NCI-H82 (cell line): Measurements from ENCODE around the gene NCOR1.
"Not testable (repeated sequence)": the region's sequence is repeated elsewhere in the genome, so short reads cannot be mapped to it uniquely, and the experiment has no call there.

ENCODE experiments used
- DNase-seq: peaks from one replicate; lab custom pipeline; 2025; lab: John Stamatoyannopoulos, UW

NCOR1 gene

DNA sequence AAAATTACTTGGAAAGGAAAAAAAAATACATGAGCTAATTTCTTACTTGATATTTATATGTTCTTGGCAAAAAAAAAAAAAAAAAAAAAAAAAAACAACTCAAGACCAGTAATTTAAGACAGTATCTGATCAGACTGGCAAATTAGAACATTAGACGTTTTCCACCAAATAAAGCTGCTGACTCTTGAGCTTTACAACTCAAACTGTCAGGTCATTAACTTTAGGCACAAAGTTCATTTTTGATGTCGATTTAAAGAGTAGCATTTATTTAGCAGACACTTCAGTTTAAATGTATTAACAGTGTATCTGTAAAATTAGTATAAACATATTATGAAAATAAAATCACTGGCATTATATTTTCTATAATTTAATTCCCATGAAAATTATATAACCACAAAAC is 66.7 kb downstream of the NCOR1 start:
- DNase-seq: no peak

GRCh38 chr17:16145319-16145890 is 69.9 kb downstream of the NCOR1 start:
- not testable (repeated sequence) for DNase-seq

GRCh38 chr17:16141685-16142084 is 73.6 kb downstream of the NCOR1 start:
- no peak for DNase-seq

GRCh38 chr17:16140854-16141253 is 74.5 kb downstream of the NCOR1 start:
- no peak for DNase-seq

DNA sequence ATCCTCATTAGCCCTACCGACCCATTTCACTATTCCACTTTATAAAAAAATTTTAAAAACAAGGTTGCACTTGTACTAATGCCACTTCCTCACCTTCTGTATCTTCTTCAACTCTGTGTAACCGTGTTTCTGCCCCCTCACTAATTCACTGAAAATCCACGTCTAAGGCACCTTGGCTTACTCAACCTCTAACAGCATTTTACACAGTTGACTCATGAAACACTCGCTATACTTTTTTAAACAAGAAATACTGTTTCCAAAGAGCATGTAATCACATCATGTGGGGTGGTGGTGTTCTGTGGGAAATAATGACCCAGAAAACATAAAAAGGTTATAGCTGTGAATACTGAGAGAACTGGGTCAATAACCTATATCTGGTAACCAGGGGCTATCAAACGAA is 79.9 kb downstream of the NCOR1 start:
- no peak for DNase-seq

DNA sequence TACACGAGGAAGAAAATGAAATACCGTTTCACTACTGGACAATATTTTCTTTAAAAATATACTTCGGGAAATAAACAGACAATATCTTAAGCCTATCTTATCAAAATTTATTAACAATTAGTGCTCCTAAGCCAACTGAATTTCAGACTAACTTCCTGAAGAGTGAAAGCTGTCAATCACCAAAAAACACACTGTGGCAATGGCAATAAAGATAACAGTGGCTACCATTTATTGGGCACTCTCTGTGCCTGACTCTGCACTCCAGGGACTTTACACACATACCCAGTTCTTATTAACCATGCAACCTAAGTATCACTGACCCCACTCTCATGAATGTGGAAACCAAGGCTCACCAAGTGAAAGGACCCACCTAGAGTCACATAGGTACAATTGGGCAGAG is 83.7 kb downstream of the NCOR1 start:
- no peak for DNase-seq

DNA sequence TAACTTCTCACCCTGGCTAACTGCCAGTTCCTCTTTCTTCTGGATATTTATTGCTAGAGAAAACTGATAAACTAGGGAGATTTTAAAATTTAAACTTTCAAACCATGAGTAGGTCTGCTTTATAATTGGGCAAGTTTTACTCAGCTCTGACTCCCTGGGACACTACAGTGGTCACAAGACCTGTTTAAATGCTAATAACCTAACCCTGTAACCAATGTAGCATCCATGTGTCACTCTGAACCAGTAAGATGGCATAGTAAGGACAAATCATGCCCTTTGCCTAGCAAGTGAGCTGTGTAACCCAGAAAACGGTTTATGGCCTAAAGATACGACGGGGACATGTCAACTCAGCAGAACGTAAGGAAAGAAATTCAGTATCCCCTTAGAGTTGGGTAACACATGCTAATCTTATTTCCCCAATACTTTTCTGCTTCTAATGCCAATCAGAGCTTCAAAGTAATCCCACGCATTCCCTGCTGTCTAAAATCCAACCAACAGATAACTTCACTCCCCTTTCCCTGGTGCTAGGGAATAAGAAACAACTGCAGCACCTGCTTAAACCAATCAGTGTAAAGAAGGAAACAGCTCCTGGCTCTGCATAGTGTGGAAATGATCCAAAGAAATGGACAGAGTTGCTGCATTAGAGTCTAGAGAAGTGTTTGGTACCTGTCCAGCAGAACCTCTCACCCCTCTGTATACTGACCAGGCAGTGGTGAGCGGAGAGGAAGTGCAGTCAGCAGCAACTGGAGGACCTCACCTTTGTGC is 85.7 kb downstream of the NCOR1 start:
- DNase-seq: peak; percentile 32

DNA sequence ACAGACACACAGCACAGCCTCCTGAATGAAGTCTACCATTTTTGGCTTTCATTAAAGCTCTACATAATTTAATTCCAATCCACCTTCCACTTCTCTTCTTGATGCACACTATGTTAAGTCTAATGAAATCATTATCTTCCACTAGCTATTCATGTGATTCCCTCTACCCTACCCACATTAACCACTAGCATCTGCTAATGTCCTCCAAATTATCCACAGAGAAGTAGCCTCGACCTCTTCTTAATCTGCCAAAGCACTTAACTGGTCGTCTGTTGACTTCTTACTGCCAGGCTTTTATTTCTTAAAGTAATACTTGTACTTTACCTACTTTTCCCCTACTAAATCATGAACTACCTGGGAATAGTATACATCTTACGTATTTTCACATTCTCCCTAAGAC is 91.8 kb downstream of the NCOR1 start:
- peak; percentile 26 for DNase-seq

DNA sequence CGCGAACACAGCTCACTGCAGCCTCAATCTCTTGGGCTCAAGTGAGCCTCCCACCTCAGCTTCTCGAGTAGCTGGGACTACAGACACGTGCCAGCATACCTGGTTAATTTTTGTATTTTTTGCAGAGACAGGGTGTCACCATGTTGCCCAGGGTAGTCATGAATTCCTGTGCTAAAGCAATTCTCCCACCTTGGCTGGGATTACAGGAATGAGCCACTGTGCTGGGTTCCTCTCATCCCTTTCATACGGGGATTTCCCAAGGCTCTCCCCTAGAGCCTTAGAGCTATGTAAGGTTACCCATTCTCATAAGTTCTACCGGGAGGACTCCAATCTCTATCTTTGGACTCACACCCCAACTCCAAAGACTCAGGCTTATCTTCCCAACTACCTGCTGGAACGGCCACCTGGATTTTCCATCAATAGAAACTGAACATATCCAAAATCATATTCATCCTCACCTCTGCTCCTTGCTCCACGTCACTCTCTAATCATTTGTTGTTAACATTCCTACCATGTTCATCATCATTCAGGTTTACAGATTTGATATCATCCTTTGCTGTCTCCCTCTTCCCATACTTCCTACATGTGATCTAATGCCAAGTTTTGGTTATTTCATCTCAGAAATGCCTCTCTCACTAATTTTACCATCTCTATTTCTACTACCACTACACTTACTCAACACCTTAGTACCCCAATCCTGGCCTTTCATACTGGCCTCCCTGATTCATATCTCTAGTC is 92.5 kb downstream of the NCOR1 start:
- DNase-seq: no peak

GRCh38 chr17:16121915-16122314 is 93.4 kb downstream of the NCOR1 start:
- no peak for DNase-seq

- DNase-seq: no peak
Measured at GRCh38 chr17:16120937-16121336, 94.4 kb downstream of the NCOR1 start.

GRCh38 chr17:16117149-16117548 is 98.2 kb downstream of the NCOR1 start:
- DNase-seq: no peak

DNA sequence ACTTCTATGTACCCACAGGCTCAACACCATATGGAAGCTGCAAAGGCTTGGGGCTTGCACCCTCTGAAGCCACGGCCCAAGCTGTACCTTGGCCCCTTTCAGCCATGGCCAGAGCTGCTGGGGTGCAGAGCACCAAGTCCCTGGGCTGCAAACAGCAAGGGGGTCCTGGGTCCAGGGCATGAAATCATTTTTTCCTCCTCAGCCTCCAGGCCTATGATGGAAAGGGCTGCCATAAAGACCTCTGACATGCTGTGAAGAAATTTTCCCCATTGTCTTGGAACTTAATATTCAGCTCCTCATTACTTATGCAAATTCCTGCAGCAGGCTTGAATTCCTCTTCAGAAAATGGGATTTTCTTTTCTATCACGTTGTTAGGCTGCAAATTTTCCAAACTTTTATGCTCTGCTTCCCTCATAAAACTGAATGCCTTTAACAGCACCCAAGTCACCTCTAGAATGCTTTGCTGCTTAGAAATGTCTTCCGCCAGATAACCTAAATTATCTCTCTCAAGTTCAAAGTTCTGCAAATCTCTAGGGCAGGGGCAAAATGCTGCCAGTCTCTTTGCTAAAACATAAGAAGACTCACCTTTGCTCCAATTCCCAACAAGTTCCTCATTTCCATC is 100.1 kb downstream of the NCOR1 start:
- DNase-seq: not testable (repeated sequence)

DNA sequence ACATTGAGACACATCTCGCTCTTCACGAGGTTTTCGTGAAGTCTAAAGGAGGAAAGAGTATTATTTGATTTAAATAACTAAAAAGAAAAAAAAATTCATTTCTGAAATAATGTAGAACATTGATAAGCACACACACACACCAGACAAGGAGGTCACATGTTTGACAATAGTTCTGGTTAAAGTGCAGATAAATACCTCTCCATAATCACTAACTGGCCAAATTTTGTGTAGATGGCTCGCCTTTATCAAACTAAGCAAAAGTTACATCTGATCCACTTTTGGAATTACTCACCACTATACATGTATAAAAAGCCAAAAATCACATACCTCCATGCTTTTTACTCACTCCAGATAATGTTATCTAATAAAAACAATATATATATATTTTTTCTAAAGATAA is 106.5 kb downstream of the NCOR1 start:
- no peak for DNase-seq

GRCh38 chr17:16108386-16108785 is 106.9 kb downstream of the NCOR1 start:
- no peak for DNase-seq

DNA sequence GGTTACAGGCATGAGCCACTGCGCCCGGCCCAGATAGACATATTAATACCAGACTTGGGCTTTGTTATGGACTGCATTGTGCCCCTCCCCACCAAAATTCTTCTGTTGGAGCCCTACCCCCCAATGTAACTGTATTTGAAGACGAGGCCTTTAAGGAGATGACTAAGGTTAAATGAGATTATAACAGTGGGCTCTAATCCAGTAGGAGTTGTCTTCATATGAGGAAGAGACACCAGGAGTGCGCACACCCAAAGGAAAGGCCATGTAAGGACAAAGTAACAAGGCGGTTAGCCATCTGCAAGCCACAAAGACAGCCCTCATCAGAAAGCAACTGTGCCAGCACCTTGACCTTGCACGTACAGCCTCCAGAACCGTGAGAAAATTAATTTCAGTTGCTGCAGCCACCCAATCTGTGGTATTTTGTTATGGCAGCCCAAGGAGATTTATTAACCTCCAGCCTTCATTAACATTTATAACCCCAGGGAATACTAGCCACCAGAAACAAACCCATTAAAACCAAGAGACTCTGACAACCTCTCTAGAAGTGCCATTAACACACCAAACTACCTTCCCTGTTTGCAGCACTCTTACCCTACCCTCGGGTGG is 108.1 kb downstream of the NCOR1 start:
- peak; percentile 97 for DNase-seq

DNA sequence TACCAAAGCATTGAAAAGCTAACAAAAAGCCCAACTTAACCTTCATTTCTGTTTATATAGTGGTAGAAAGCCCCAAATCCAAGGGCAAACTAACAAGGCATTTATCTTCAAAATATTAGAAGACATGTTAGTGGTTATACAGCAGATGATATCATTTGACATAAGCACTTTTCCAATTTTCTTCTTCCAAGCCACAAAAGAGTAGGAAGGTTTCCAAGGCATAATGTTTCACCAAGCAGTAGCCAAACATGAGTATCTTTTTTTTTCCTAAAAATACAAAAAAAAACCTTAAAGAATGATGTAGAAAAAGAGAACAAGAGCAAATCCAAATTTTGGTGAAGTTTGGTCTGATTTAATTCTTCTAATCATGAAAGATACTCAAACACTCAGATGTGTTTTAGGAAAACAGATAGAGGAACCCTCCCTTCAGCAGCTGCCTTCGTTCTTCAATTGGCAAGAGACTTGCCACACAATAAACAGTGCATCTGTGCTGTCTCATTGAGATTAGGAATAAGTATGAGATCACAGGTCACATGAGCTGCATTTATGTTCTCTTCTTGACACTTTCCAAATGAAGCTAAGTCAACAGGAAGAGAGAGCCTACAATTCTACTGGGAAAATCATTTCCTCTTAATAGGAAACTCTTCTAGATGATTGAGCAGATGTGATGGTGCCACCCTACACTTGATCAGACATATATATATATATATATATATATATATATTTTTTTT is 109.0 kb downstream of the NCOR1 start:
- DNase-seq: peak; percentile 57

DNA sequence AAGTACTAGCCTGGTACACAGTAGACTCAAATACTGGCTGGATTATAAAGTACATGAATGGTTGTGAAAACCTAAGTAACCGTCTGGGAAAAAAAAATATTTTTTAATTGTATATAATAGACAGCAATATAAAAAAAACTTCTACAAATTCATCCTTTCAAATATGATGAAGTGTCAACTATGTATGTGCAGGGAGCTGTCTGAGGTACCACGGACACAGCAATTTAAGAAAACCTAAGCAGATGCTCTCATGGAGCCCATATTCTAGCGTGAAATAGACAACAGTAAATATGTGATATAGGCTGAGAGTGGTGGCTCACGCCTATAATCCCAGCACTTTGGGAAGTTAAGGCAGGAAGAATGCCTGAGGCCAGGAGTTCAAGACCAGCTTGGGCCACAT is 111.1 kb downstream of the NCOR1 start:
- DNase-seq: no peak

- no peak for DNase-seq
Measured at GRCh38 chr17:16101440-16101839, 113.9 kb downstream of the NCOR1 start.

DNA sequence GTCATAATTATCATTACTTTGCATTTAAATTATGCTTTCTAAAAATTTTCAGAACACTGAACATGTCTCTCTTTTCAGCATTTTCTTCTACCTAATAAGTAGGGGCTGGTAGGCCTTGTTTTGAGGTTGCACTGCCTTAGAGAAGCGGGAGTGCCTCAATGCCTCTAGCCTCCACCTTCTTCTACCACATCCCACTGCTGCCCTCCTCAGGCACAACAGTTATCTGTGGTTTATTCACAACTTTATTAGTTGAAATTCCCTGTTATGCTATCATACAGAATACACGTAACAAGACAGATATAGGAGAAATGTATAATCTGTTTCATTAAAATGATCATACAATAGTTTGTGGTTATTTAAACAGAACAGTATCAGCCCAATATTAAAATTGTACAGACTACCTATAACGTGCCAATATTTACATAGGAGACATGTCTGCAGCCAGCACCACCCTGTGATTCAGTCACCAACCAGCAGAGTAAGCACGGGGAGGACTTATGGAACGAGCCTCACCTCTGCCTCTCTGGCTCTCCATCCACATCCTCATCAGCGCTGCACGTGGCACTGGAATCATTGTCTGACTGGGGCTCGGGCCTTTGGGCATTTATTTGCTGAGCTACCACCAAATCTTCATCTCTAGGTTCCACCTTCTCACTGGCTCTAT is 114.5 kb downstream of the NCOR1 start:
- peak; percentile 49 for DNase-seq

- no peak for DNase-seq
Measured at GRCh38 chr17:16091773-16092172, 123.6 kb downstream of the NCOR1 start.
